ENCODE results near the gene UBN2.

The UBN2 gene

DNA sequence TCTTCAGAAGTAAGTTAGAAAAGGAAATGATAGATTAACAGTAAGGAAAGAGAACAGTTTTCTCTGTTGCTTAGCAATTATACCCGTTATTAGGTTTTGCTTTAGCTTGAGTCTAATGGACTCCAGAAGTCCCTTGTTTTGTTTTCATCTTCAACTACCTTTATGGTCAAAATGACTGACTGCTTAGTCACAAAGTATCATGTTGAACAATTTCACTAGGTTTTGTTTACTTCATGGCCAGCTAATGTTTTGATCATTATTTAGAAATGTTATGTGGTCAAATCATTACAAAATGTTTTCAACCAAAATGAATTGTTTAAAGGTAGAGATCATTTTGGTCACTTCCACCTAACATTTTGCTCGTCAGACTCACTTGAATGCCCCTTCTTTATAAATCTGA, 1.9 kb downstream of the UBN2 start:
- no peak for DNase-seq

DNA sequence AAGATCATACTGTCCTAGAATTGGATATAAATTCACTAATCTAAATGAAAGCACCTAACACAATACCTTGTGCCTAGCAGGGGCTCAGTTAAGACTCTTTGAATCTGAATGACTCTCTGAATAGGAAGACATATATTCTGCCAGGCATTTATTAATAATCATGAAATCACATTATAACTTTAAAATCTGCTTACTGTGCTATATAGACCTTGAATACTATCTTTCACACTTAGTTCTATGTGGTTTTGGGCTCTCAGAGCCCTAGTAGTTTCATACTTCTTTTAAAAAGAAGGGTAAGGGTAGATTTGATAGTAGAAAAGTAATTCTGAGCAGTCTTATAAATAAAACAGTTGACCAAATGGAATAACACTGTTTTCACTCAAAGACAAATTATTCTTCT, 10.2 kb downstream of the UBN2 start:
- DNase-seq: no peak

DNA sequence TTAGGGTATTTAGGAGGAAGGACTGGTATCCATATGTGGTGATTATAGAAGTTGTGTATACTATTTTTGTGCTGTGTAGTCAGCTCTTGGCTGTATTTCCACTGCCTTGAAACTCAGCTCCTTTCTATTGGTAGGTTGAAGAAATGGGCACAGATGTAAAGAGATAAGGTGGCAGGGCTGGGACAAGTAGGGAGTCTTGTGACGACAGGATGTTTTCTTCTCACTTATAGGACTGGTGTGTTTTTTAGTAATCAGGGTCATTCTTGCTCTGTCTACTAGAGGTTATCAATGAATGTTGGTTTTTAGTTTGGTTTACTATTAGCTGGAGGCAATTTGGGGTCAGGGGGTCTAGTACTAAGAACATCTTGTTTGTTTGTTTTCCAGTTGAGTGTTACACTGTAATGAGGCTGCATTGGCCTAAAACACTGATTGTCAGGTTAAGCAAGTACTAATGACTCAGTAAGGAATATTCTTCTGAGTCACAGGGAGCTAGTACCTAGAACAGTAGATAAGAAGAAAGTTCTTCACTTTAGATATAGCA, 11.8 kb downstream of the UBN2 start:
- DNase-seq: no peak

DNA sequence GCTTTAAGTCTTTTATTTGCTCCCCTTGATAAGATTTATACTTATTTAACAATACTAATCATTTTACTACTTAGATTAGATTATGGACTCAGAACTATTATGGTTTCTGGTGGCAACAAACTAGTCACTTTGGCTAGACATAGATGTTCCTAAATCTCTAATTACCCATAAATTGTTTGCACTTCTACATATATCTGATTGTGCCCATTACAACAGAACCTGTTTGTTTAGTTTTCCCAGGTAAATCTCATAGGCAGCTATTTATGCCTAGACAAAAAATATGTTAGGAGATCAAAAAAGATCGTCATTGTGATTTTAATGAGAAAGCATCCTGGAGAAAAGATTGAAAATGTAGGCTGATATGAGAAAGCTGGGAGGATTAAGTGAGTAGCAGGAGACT, 14.4 kb downstream of the UBN2 start:
- no peak for DNase-seq

DNA sequence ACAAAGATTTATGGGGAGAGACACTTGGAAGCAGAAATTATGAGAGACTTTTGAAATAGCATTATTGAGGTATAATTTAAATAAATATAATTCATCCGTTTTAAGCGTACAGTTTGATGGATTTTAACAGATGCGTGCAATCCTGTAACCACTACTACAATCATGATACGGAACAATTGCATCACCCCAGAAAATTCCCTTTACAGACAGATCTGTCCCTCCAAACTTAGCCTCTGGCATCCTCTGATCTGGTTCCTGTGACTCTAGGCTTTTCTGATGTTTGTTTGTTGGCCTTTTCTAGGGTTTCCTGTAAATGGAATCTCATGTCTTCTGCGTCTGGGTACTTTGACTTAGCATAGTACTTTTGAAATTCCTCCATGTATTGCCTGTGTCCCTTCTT, 15.5 kb downstream of the UBN2 start:
- DNase-seq: no peak

DNA sequence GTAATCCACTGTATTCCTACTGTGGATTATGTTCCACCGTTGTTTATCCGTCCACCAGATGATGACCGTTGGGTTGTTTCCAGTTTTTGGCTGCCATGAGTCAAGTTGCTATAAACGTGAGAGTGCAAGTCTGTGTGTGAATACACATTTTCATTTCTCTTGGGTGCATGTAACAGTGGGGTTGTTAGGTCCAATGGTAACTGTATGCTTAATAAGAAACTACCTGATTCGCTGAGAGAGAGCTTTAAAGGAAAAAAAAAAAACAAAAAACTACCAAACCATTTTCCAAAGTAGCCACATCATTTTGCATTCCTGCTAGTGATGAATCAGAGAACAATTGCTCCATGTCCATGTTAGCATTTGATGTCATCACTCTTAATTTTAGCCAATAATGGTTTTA, 15.9 kb downstream of the UBN2 start:
- no peak for DNase-seq

DNA sequence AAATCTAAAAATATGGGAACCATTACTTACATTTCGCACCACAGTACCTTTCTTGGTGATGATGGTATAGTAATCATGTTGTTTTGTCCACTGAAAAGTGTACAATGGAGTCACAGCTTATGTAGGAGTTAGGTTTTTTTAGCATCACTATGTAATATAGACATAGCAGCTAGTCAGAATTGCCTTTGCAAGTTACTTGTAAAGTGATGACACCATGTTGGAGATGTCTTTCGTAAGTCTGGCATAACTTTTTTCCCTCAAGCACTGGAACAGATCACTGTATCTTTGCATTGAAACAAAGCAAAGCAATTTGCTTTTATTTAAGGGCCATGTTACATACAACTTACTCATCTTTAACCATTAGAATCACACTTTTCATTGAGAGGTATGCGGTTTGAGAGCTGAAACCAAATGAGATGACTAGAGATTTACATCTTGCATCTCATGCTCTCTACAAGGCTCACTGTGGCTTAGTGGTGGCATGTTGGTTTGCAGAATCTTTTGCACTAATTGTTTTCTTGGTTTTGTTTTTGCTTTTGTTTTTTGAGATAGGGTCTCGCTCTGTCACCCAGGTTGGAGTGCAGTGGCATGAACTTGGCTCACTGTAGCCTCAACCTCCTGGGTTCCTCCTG, 18.3 kb downstream of the UBN2 start:
- no peak for DNase-seq

DNA sequence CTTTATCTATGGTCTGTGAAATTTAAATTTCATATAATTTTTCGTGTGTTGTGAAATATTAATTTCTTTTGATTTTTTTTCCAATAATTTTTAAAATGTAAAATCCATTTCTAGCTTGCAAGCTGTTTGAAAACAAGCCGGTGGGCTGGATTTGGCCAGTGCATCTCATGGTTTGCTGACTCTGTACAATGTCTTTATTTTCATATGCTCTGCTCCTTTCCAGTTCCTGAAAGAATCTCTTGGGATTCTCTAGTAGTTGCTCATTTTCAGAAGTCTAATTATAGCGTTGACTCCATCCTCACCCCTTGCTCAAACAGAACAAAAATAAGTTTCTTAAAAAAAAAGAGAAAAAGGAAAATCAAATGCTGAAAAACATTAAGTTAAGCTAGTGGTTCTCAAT, 21.4 kb downstream of the UBN2 start:
- no peak for DNase-seq

DNA sequence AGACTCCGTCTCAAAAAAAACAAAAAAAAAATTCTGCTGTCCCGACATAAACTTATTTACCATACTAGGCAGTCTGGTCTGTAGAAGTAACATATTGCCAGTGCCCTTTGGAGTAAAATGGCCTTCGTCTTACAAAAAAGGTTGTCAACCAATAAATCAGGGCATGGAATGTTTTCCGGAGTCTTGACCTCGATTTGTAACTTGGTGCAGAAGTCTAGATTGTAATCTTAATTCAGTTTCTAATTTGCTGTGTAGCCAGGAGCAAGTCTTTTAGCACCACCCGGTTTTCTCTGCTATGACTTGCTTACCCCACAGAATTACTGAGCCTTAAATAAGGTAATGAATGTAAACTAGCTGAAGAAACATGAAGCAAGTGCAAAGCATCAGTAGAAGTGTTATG, 23.2 kb downstream of the UBN2 start:
- no peak for DNase-seq

DNA sequence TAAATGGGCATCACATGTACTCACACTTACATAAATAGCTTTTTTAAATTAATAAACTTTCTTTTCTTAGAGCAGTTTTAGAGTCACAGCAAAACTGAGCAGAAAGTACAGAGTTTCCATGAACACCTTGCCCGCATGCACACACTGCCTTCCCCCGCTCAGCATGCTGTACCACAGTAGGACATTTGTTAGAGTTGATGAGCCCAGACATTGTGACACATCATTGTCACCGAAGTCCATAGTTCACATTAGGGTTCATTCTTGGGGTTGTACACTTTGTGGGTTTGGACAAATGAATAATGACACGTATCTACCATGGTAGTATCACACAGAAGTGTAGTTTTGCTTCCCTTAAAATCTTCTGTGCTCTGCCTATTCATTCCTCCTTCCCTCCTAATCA, 23.7 kb downstream of the UBN2 start:
- DNase-seq: no peak

DNA sequence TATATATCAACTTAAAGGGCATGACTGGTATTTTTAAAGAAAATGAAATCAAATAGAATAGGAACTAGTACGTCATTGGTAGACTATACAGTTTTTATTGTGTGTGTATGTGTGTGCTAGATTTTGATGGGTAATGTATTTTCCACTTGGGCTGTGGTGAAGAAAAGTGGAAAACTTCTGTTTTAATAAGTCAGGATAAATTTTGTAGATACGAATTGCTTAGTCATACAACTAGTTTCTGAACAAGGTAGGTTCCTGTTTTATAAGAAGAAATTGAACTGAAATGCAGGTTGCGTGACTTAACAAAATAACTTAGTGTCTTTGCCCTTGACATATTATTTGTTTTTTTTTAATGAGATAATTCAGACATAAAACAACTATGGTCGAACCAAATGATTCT, 24.3 kb downstream of the UBN2 start:
- no peak for DNase-seq

DNA sequence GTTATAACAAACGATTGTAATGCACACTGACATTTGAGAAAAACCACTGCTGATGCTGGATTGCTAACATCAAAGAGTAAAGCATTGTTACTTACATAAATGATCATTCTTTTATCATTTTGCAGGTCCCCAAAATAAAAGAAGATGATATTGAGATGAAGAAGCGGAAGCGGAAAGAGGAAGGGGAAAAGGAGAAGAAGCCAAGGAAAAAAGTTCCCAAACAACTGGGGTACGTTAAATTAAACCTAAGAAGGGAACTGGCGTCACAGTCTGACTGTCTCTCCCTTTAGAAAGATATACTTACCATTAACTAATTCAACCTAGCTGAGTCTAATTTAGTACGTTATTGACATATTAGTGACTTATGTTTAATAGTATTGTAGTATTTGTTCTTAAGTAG, 28.1 kb downstream of the UBN2 start:
- DNase-seq: no peak

DNA sequence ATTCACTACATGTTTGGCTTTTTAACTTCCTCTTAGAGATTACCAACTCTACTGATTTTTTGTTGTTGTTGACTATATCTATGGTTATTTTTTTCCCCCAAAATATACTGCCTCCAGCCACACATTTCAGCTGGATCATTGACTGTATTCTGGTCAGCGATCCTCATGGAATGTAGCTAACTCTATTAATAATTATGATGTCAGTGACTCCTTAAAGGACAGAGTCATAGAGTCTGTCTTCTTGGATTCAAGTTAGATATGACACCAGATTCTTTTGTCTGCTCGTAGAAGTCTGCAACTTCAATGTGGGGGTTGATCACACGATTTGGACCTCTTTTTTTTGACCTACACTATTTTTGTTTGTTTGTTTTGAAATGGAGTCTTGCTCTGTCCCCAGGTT, 33.2 kb downstream of the UBN2 start:
- DNase-seq: no peak

DNA sequence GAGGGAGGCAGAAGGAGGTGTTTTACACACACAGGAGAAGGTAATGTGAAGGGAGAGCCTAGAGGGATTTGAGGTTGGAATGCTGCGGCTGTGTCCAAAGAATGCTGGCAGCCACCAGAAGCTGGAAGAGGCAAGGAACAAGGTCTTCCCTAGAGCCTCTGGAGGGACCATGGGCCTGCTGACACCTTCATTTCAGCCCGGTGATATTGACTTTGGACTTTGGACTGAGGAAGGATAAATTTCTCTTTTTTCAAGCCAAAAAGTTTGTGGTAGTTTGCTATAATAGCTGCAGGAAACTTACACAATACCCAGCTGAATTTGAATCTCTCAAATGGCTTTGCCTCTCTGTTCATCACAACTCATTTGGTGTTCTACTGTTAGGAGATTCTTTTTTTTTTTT, 34.6 kb downstream of the UBN2 start:
- DNase-seq: no peak

DNA sequence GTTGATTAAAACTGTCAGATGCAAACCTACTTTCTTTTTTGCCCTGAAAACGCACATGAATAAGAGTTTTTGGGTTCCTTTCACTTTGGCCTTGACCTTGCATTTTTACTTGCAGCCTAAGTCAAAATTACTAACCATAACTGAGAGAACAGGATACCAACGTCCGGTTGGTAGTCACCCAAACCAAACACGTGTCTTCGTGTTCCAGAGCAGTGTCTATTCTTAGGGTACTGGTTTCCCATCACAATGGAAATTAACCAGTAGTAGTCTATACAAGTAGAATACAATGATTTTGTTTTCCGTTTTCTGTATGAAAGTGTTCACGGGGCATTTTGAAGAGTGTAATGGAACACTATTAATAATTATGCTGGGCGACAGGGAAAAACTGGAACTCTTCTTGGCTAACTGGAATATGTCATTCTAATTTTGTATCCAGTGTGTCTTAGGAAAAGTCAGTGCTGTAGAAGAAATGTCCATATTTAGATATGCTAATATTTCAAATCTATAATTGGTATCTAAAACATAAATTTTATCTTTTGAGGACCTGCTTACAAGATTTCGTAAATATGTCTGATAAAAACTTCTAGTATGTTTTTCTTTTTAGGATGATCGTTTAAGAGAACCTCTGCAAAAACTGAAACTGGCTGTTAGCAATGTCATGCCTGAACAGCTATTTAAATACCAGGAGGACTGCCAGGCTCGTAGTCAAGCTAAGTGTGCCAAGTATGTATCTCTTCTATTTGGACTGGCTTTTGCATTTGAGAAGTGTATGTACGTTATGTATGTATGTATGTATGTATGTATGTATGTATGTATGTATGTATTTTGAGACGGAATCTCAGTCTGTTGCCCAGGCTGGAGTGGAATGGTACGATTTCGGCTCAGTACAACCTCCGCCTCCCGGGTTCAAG, 40.9 kb downstream of the UBN2 start:
- DNase-seq: no peak

DNA sequence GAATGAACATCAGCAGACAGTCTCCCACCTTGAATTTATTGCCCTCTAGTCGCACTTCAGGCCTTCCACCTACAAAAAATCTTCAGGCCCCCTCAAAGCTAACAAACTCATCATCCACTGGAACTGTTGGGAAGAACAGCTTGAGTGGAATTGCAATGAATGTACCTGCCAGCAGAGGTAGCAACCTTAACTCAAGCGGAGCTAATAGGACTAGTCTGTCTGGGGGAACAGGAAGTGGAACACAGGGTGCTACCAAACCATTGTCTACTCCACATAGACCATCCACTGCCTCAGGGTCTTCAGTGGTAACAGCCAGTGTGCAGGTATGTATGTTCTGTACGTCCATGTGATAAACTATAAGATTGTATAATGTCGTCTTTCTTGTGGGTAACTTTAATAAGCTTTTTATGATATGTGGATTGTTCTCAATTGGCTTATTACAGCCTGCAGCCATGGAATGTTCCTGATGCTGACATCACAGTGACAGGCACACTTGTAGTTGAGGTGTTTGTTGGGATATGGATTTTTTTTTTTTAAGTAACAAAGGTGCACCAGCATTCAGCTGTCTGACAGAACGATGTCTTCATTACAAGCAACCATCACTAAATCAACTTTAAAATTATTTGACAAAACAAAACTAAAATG, 53.3 kb downstream of the UBN2 start:
- no peak for DNase-seq

DNA sequence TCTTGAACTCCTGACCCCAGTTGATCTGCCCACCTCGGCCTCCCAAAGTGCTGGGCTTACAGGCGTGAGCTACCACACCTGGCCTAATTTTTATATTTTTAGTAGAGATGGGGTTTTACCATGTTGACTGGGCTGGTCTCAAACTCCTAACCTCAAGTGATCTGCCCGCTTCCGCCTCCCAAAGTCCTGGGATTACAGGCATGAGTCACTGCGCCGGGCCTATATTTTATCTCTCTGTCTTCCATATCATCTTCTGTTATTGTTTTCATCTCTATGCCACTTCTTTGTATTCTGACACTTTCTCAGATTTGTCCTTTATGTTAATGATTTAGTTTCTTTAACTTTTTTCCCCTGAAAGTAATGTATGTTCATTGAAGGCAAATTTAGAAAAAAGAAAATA, 55.1 kb downstream of the UBN2 start:
- DNase-seq: no peak

DNA sequence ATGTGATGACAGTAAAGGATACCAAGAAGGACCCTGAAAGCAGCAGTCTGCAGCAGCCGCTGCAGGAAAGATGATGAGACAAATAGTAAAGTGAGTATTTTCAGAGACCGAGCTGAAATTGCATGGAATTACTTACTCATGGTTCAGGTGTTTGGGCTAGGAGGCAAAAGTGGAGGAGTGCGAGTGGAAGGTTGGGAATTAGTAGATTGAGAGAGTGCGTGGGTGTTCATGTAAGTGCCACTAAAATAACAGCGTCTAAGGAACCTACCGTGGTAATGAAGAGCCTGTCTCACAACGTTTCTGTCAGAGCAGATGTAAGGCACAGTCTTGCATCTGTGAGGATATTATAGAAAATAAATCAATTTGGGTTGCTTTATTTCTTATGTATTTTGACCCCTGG, 61.8 kb downstream of the UBN2 start:
- DNase-seq: no peak

DNA sequence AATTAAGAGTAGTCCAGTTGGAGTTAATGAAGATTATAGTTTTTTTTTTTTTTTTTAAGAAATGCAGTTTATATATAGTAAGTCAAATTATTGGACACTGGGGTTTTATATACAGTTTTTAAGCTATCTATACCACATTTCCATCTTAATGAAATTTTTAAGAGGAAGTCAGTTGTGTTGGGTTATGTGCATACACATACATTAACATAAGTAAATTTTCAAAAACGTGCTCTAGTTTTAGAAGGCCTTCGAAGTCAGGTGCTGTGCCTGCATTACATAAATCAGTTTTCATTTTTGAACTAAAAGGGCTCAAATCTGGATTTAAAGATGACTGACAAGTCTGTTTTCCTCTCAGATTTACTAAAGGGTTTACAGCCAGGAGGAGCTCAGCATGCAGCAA, 62.5 kb downstream of the UBN2 start:
- DNase-seq: no peak

DNA sequence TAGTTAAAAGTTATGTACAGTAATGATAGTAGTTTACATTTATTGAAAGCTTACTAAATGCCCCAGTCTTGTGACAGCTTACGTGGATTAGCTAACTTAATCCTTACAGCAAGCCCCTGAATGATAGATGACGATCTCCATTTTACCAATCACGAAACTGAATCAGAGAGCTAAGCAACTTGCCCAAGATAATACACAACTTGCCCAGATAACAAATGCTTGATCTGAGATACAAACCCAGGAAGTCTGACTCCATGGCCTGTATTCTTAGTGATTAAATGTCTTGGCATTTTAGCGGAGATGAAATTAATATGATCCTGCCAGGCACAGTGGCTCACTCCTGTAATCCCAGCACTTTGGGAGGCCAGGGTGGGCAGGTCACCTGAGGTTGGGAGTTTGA, 63.2 kb downstream of the UBN2 start:
- DNase-seq: no peak

DNA sequence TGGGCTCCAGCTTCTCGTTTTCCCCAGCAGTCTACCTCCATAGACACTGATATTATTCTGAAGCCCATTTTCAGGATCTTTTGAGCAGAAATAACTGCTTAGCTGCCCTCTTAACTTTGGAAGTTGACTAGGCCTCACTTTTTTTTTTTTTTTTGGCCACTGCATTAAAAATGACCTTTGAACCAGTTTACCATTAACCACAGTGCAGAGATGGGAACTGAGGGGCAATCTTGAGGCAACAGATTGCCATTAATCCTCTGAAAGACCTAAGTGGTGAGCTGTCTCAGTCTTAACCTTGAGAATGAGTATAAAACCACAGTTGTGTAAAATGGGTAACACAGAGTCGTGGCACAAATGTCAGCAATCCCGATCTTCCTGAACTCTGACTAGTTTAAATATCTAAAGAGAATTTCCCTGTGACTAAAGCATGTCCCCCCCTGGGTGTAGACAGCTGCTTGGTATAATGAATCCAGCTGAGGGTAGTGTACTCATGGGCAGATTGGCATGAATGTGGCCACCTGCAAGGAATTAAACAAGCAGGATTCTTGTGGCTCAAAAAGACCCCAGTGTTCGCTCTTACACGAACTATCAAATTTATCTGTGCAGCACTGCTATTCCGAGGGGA, 64.0 kb downstream of the UBN2 start:
- DNase-seq: no peak

DNA sequence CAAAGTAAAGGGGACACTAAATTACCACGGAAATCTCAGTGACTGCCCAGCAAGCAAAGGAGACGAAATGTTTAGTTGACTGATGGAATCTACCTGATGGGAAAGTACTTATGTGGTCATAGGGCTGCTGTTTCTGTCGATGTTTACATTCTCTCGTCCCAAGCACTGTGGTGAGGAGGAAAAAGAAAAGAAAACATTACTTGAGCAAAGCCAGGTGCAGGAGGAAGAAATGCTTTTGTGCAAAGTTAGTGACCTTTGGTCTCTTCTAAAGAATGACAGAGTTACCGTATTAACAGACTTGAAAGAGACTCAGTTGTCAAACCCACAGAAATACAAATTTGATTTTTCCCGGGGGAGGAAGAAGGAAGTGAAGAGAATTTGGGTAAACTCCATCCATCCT, 66.8 kb downstream of the UBN2 start:
- DNase-seq: no peak

DNA sequence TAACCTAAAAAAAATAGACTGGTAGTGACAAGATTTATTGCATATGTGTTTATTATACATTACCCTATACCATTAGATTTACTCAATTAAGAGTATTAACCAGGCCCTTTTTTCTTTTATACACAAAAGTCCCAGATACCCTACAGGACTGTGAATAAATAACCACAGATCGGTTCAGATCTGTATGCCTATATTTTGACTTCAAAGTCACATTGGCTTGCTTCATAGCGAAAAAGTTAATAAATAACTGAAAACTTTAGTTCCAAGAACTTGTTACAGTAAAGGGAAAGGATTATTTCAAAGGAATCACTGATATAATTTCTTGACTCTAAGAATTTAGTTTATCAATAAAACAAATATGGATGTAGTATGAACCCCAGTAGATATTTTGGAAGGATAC, 68.3 kb downstream of the UBN2 start:
- DNase-seq: no peak

DNA sequence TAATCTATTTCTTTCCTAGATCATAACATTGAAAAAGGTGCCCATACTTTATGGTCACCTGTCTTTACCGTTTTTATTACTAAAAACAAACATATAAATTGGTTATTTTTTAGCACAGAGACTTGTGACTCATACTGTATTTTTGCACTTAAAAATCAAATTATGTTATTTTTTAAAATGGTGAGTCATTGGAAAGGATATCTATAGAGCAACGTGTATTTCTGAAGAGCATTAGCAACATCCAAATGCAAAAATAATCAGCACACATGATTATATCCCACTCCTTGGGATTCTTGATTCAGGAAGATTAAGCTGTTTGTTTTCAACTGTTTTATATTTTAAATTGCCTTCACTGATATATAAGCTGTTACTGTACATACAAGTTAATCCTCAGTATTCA, 69.4 kb downstream of the UBN2 start:
- DNase-seq: no peak
